ENCODE data around the gene MRTO4. TPM values are rescaled to one million over a fixed set of nuclear protein-coding genes. Genes with fewer than 3 reads are reported as not detected.

MRTO4 gene
- total and polyA plus RNA-seq, 9 of the 15 experiments (the other 6 are each of a cell fraction or from before 2014, with no cell fraction given), result 62.0 to 173 (median 146) TPM

GRCh38 chr1:19206947-19207346 lies 44.7 kb upstream of the MRTO4 start (continued):
- no peak for TF ChIP-seq ZBTB40 (IDR thresholded peaks at IDR 0.05)
- no peak for TF ChIP-seq ZBTB40 (CRISPR knock-in tag; IDR thresholded peaks at IDR 0.05)
- TF ChIP-seq, protein P1, sequence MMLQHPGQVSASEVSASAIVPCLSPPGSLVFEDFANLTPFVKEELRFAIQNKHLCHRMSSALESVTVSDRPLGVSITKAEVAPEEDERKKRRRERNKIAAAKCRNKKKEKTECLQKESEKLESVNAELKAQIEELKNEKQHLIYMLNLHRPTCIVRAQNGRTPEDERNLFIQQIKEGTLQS (IDR thresholded peaks at IDR 0.05), result no peak
- TF ChIP-seq, protein P1 (CRISPR knock-in tag; conservative IDR thresholded peaks at IDR 0.05), result no peak

All from K562 (cell line).